Stimulated activated naive CD8-positive, alpha-beta T cell treated with anti-CD3 and anti-CD28 coated beads, Interleukin-15, Interleukin-2, amounts not matched to agents 100 ng/mL and 50 ng/mL, for 24 hours (primary cell): Measurements from ENCODE around the gene ITCH.
"Not testable (repeated sequence)": the region's sequence is repeated elsewhere in the genome, so short reads cannot be mapped to it uniquely, and the experiment has no call there.

Experiments used
- H3K27ac Mint-ChIP-seq: one replicate; pipeline ENCODE4 v1.8.0; 2021; ENCODE audit warnings: mild to moderate bottlenecking, mixed read lengths
- H3K27me3 Mint-ChIP-seq: one replicate; pipeline ENCODE4 v1.8.0; 2021; ENCODE audit warnings: mixed read lengths
- H3K36me3 Mint-ChIP-seq: one replicate; pipeline ENCODE4 v1.8.0; 2021; ENCODE audit warnings: low read depth, mixed read lengths
- H3K4me1 Mint-ChIP-seq: one replicate; pipeline ENCODE4 v1.8.0; 2021; ENCODE audit warnings: low read depth, mixed read lengths
- H3K4me3 Mint-ChIP-seq: one replicate; pipeline ENCODE4 v1.8.0; 2021; ENCODE audit warnings: mild to moderate bottlenecking, mixed read lengths
- H3K9me3 Mint-ChIP-seq: one replicate; pipeline ENCODE4 v1.8.0; 2021; ENCODE audit warnings: mixed read lengths

The ITCH gene

DNA sequence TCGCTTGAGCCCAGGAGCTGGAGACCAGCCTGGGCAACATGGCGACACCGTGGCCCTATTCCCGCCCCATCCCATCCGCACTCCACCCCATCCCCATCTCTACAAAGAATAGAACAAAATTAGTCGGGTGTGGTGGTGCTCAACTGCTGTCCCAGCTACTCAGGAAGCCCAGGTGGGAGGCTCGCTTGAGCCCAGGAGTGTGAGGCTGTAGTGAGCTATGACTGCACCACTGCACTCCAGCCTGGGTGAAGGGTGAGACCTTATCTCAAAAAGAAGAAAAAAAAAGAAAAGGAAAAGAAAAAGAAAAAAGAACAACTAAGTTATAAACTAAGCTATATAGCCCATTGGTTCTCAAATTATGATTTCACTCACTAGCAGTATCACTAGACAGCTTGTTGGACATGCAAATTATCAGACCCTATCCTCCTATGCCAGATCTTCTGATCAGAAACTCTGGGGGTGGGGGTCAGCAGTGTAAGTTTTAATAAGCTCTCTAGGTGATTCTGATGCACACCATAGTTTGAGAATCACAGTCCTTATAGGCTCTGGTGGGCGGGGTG lies 491 bp upstream of the ITCH start:
- Mint-ChIP-seq H3K4me3 (peak overlapping the region; percentile 100), H3K4me1 (peaks cover 45% of the 10 kb centered on the region), H3K27me3 (no peaks in the 10 kb centered on the region), H3K27ac (peak overlapping the region; percentile 100), H3K36me3 (peaks cover 24% of the 10 kb centered on the region), H3K9me3 (no peaks in the 10 kb centered on the region)

DNA sequence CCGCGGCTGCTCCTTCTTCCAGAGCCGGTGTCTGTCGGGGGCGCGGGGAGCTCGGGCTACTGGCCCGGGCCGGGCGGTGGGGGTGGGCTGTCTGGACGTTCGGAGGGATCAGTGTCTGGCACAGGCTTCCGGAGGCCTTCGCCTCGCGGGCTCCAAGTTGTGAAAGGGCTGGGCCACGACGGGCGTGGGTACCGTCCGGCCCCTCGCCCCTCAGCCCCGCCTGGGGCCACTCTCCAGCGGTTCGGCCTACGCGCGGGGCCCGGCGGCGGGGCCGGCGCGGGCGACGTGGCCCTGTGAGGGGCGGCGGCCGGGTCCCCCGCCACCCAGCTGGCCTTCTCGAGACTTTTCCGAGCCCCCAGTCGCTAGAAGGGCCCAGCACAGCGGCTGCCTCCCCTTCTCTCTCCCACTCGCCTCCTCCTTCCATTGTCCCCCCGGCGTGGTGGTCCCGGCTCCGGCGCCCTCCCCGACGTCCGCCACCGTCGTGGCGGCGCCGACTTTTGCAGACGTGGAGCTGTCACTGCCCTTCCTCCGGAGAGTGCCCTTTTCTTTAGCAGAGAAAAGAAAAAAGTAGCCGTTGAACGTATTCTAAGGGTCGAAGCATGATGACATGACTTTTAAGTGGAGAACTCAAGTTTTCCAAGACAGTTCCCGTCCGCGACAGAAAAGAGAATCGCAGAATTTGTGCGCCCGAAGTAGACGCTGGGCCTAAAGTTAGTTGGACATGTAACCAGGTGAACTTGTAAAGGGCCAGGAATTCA lies 571 bp downstream of the ITCH start:
- H3K4me1 Mint-ChIP-seq = peaks cover 56% of the 10 kb centered on the region
- no peaks in the 10 kb centered on the region for H3K27me3 Mint-ChIP-seq
- peak overlapping the region; percentile 100 for H3K4me3 Mint-ChIP-seq
- peak overlapping the region; percentile 100 for H3K27ac Mint-ChIP-seq
- H3K9me3 Mint-ChIP-seq = no peaks in the 10 kb centered on the region
- H3K36me3 Mint-ChIP-seq = peaks cover 25% of the 10 kb centered on the region

DNA sequence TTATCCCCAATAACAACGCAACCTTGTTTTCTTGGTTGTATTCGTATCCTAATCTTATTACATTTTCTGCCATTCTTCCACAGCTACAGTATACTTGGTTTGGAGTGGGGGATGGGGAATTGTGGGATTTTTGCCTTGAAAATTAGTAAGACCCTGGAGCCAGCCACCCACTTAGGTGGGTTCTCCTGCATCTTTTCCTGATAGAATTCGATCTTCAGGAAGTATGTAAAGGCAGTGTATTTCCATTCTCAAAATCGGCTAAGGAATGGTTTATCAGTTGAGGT lies 1.1 kb downstream of the ITCH start:
- peak overlapping the region; percentile 83 for H3K27ac Mint-ChIP-seq
- H3K9me3 Mint-ChIP-seq = no peaks in the 10 kb centered on the region
- peaks cover 30% of the 10 kb centered on the region for H3K36me3 Mint-ChIP-seq
- H3K4me3 Mint-ChIP-seq = peak overlapping the region; percentile 100
- peaks cover 61% of the 10 kb centered on the region for H3K4me1 Mint-ChIP-seq
- no peaks in the 10 kb centered on the region for H3K27me3 Mint-ChIP-seq

DNA sequence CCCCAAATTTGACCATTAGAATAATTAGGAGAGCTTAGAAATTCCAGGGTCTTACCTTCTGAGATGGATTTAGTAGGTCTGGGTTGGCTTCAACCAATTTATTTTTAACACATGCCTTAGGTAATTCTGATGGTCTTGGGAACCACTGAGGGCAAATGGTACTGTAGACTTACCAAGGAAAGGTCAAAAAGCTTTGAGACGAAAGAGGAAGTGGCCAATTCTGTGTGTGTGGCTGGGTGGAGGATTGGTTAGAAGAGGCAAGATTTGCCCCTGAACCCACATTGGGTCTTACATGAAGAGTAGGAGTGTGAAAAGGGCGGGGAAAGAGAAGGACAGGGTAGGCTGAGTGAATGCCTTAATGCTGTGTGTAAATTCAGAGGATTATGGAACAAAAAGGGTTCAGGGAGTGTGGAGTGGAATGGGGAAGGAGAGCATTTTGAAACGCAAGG lies 2.7 kb downstream of the ITCH start:
- Mint-ChIP-seq H3K27me3 (no peaks in the 10 kb centered on the region), H3K4me1 (peaks cover 70% of the 10 kb centered on the region), H3K27ac (peak overlapping the region; percentile 41), H3K4me3 (peak overlapping the region; percentile 63), H3K9me3 (no peaks in the 10 kb centered on the region), H3K36me3 (peaks cover 47% of the 10 kb centered on the region)

DNA sequence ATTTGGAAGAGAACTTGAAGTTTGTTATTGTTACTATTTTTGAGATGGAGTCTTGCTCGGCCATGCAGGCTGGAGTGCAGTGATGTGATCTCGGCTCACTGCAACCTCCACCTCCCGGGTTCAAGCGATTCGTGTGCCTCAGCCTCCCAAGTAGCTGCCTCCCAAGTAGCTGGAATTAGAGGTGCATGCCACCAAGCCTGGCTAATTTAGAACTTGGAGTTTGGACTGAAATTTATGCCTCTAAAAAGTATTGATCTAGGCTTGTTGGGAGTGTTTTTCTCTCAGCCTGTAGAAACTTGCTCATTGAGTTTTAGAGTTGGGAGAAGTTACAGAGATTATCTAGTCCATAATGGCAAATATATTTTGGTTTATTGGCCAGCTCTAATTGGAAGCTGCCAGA lies 4.1 kb downstream of the ITCH start:
- Mint-ChIP-seq H3K4me3 (no peak overlapping the region), H3K4me1 (peaks cover 70% of the 10 kb centered on the region), H3K27me3 (no peaks in the 10 kb centered on the region), H3K27ac (no peak overlapping the region), H3K9me3 (no peaks in the 10 kb centered on the region), H3K36me3 (peaks cover 51% of the 10 kb centered on the region)

DNA sequence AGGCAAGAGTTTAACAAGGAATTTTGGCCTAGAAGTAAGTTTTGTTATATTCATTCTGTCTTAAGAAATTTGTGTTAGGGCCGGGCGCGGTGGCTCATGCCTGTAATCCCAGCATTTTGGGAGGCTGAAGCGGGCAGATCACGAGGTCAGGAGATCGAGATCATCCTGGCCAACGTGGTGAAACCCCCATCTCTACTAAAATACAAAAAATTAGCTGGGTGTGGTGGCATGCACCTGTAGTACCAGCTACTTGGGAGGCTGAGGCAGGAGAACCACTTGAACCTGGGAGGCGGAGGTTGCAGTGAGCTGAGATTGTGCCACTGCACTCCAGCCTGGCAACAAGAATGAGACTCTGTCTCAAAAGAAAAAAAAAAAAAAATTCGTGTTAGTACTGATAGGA lies 4.8 kb downstream of the ITCH start:
- not testable (repeated sequence) for H3K9me3 Mint-ChIP-seq, H3K27me3 Mint-ChIP-seq, H3K4me3 Mint-ChIP-seq
- Mint-ChIP-seq H3K4me1 (peaks cover 65% of the 10 kb centered on the region), H3K36me3 (peaks cover 57% of the 10 kb centered on the region), H3K27ac (peak overlapping the region; percentile 21)

DNA sequence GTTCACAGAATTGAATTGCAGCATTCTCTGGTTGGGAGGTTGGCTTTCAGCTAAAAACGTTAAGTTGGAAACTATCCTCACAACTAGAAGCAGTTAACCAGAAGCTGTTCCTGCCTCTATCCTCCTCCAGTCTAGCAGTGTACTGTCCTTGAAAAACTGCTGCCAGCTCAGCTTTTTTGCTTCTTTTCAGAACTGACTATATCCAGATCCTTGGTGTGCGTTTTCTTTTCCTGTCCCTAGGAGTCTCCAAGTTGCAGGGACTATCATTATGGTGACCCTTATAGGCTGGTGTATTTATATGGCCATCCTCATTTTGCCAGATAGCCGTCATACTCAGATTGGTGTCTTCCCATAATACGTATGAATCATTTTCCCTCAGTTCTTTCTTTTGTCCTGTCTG lies 5.5 kb downstream of the ITCH start:
- Mint-ChIP-seq H3K4me3 (no peak overlapping the region), H3K27me3 (no peaks in the 10 kb centered on the region), H3K27ac (no peak overlapping the region), H3K4me1 (peaks cover 61% of the 10 kb centered on the region), H3K36me3 (peaks cover 57% of the 10 kb centered on the region), H3K9me3 (no peaks in the 10 kb centered on the region)

DNA sequence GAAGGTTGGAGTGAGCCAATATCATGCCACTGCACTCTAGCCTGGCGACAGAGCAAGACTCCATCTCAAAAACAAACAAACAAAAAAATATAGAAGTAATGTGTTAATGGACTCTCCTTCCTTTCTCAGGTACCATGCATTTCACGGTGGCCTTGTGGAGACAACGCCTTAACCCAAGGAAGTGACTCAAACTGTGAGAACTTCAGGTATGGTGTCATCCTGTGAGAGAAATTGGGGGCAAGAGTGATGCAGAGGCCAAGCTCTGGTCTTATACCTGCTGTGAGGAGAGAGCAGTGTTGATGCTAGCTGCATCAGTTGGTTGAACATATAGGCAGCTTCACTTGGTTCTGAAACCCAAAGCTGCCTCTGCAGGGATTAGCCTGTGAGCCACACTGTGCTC lies 6.2 kb downstream of the ITCH start:
- H3K27me3 Mint-ChIP-seq = no peaks in the 10 kb centered on the region
- H3K36me3 Mint-ChIP-seq = peaks cover 58% of the 10 kb centered on the region
- H3K27ac Mint-ChIP-seq = no peak overlapping the region
- peaks cover 60% of the 10 kb centered on the region for H3K4me1 Mint-ChIP-seq
- H3K9me3 Mint-ChIP-seq = no peaks in the 10 kb centered on the region
- H3K4me3 Mint-ChIP-seq = no peak overlapping the region

DNA sequence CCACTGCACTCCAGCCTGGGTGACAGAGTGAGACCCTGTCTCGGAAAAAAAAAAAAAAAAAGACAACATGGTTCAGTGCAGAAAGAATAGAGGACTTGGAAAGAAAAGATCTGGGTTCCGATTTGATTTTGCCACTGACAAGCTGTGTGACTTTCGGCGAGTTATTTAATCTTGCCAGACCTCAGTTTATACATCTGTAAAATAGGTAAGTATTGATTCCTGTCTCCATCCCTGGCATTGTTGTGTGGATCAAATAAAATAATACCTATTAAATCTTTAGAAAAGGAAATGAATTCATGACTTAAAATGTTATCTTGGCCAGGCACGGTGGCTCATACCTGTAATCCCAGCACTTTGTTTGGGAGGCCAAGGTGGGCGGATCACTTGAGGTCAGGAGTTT lies 7.0 kb downstream of the ITCH start:
- H3K27ac Mint-ChIP-seq = no peak overlapping the region
- H3K4me1 Mint-ChIP-seq = peaks cover 57% of the 10 kb centered on the region
- no peaks in the 10 kb centered on the region for H3K9me3 Mint-ChIP-seq
- H3K27me3 Mint-ChIP-seq = no peaks in the 10 kb centered on the region
- no peak overlapping the region for H3K4me3 Mint-ChIP-seq
- H3K36me3 Mint-ChIP-seq = peaks cover 61% of the 10 kb centered on the region

DNA sequence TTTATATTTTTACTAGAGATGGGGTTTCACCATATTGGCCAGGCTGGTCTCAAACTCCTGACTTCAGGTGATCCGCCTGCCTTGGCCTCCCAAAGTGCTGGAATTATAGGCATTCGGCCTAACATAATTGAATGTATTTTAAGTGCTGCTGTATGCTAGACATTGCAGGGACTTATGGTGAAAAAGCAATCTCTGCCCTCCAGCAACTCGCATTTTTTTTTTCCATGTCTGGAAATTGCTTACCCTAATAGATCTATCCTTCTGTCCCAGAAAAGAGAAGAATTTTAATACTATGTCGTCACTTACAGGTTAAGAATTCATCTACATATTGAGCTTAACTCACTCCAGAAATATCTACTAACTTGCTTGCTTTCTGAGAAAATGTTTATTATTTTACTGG lies 10.4 kb downstream of the ITCH start:
- Mint-ChIP-seq H3K27ac (no peak overlapping the region), H3K36me3 (peaks cover 56% of the 10 kb centered on the region), H3K9me3 (no peaks in the 10 kb centered on the region), H3K27me3 (no peaks in the 10 kb centered on the region), H3K4me3 (no peak overlapping the region), H3K4me1 (peaks cover 49% of the 10 kb centered on the region)

DNA sequence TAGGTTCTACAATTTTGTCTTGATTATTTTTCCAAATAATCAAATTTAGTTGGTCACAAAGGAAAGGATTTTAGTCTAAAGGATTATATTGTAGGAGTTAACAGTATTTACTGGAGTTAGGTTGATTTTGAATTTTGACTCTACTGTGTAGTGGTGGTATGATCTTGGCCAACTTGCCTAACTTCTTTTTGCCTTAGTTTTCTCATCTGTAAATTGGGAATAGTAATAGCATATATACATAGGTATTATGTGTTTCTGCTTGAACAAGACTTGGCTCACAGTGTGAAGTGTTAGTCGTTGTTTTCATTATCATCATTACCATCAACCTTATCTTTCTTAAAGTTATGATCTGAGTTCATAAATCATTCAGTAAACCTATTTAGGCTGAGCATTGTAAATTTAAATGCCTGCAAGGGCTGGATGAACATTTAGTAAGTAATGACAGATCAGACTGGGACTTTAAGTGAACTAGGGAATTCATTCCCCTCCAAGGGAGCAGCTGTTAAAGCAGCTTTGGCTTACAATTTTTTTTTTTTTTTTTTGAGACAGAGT lies 11.2 kb downstream of the ITCH start:
- Mint-ChIP-seq H3K27ac (no peak overlapping the region), H3K27me3 (no peaks in the 10 kb centered on the region), H3K36me3 (peaks cover 54% of the 10 kb centered on the region), H3K4me1 (peaks cover 47% of the 10 kb centered on the region), H3K4me3 (no peak overlapping the region), H3K9me3 (no peaks in the 10 kb centered on the region)

DNA sequence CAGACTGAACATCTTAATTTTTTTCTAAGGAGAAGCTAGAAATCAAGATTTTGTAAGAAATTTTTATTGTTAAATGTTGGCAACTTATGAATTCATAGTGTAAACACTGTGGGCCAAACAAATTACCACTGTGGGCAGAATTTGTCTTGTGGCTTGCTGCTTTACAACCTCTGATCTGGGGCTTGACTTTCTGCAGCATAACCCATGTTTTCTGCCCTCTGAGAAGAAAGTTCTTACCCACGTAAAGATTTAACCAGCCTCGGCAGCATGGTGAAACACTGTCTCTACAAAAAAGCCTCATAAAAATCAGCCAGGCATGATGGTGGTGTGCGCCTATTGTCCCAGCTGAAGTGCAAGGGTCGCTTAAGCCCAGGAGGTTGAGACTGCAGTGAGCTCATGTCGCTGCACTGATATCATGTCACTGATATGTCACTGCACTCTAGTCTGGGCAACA lies 12.9 kb downstream of the ITCH start:
- no peak overlapping the region for H3K4me3 Mint-ChIP-seq
- H3K4me1 Mint-ChIP-seq = peaks cover 46% of the 10 kb centered on the region
- no peaks in the 10 kb centered on the region for H3K9me3 Mint-ChIP-seq
- H3K27me3 Mint-ChIP-seq = no peaks in the 10 kb centered on the region
- peaks cover 48% of the 10 kb centered on the region for H3K36me3 Mint-ChIP-seq
- no peak overlapping the region for H3K27ac Mint-ChIP-seq

DNA sequence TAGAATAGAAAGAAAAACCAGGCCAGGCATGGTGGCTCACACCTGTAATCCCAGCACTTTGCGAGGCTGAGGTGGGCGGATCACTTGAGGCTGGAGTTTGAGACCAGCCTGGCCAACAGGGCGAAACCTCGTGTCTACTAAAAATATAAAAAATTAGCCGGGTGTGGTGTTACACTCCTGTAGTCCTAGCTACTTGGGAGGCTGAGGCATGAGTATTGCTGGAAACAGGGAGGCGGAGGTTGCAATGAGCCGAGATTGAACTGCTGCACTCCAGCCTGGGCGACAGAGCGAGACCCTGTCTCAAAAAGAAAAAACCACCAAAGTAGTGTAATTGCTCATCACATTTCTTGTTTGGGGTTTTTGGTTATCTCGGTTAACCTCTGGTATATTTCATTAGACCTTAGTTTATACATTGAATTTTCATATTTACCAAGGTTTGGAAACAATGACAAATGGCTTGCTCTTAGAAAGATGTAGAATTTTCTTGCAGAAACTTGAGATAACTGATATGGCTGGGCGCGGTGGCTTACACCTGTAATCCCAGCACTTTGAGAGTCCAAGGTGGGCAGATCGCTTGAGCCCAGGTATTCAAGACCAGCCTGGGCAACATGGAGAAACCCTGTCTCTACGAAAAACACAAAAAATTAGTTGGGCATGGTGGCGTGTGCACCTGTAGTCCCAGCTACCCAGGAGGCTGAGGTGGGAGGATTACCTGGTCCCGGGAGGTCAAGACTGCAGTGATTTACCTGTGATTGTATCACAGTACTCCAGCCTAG lies 14.2 kb downstream of the ITCH start:
- Mint-ChIP-seq H3K27ac (peak overlapping the region; percentile 49), H3K4me1 (peaks cover 52% of the 10 kb centered on the region)

DNA sequence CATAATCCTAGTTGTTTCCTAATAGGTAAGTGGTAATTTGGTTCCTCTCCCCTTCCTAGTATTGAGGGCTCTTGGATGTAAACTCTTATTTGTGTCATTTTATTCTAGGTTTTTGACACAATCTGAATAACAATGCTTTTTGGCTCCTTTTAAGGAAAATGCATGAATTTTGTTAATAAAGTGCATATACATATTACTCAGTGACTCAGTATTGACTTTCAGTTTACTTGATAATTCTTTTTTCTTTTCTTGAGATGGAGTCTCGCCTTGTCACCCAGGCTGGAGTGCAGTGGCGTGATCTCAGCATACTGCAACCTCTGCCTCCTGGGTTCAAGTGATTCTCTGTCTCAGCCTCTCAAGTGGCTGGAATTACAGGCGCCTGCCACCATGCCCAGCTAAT lies 19.1 kb downstream of the ITCH start:
- Mint-ChIP-seq H3K4me3 (no peak overlapping the region), H3K9me3 (no peaks in the 10 kb centered on the region), H3K27me3 (no peaks in the 10 kb centered on the region), H3K27ac (no peak overlapping the region), H3K36me3 (peaks cover 24% of the 10 kb centered on the region), H3K4me1 (peaks cover 41% of the 10 kb centered on the region)

More for the DNA sequence above, 14.2 kb downstream of the ITCH start:
- peaks cover 44% of the 10 kb centered on the region for H3K36me3 Mint-ChIP-seq
- H3K4me3 Mint-ChIP-seq = peak overlapping the region; percentile 5
- H3K27me3 Mint-ChIP-seq = no peaks in the 10 kb centered on the region
- no peaks in the 10 kb centered on the region for H3K9me3 Mint-ChIP-seq

DNA sequence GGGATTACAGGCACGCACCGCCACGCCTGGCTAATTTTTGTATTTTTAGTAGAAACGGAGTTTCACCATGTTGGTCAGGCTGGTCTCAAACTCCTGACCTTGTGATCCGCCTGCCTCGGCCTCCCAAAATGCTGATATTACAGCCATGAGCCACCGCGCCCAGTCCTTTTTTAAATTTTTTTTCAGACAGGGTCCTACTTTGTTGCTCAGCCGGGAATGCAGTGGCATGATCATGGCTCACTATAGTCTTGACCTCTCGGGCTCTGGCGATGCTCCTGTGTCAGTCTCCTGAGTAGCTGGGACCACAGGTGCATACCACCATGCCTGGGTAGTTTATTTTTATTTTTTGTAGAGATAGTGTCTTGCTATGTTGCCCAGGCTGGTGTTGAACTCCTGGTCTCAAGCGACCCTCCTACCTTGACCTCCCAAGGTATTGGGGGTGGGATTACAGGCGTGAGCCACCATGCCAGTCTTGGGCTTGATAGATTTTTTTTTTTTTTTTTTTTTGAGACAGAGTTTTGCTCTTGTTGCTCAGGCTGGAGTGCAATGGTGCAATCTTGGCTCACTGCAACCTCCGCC lies 19.9 kb downstream of the ITCH start:
- not testable (repeated sequence) for H3K4me3 Mint-ChIP-seq, H3K27ac Mint-ChIP-seq, H3K9me3 Mint-ChIP-seq, H3K27me3 Mint-ChIP-seq
- Mint-ChIP-seq H3K36me3 (peaks cover 17% of the 10 kb centered on the region), H3K4me1 (peaks cover 35% of the 10 kb centered on the region)
